ENCODE results near the gene UBE2D3. TPM values are rescaled to one million over a fixed set of nuclear protein-coding genes. Genes with fewer than 3 reads are reported as not detected.
"Not testable (repeated sequence)": the region's sequence is repeated elsewhere in the genome, so short reads cannot be mapped to it uniquely, and the experiment has no call there.

The UBE2D3 gene
- total RNA-seq, 6 experiments from 2014 or later = 127 to 304 (median 190) TPM

- no peaks in the 10 kb centered on the region for H3K27me3 ChIP-seq
- no peaks in the 10 kb centered on the region for H3K9me3 ChIP-seq
- H3K36me3 ChIP-seq = no peaks in the 10 kb centered on the region
- ATAC-seq (peak; percentile 53 to 68 (median 64)), DNase-seq (peak in 1 of 3 donors; percentile 55)
- H3K4me3 ChIP-seq = peak overlapping the region; percentile 71 to 80 (median 73)
- peak overlapping the region; percentile 89 to 97 (median 96) for H3K27ac ChIP-seq
- H3K4me1 ChIP-seq = peaks cover 0 to 14% (median 9%) of the 10 kb centered on the region in 4 donors
- intact Hi-C loops (cut with DNase I) = loop anchor here in 1 of 2 donors (5.0 kb wide), 1 partner anchor 41 kb away; the partner anchor contains the start of gene UBE2D3
- TF ChIP-seq CTCF (IDR thresholded peaks at IDR 0.05) = no peak
- no peak for TF ChIP-seq POLR2A (IDR thresholded peaks at IDR 0.05)
- WGBS (ENCODE audit: insufficient coverage, low coverage, low lambda C conversion rate, missing lambda C conversion rate) = 6% methylated on average over 22 of the region's 23 CpGs
Observed at GRCh38 chr4:102868153-102868780, 40.9 kb upstream of the UBE2D3 start.

GRCh38 chr4:102867278-102868152 lies 40.2 kb upstream of the UBE2D3 start:
- no peak for DNase-seq
- peaks cover 0 to 19% (median 9%) of the 10 kb centered on the region in 4 donors for H3K4me1 ChIP-seq
- peak overlapping the region; percentile 89 to 97 (median 96) for H3K27ac ChIP-seq
- H3K9me3 ChIP-seq = no peaks in the 10 kb centered on the region
- no peaks in the 10 kb centered on the region for H3K27me3 ChIP-seq
- intact Hi-C loops (cut with DNase I) = loop anchor here in 1 of 2 donors (5.0 kb wide), 1 partner anchor 40 kb away; the partner anchor contains the start of gene UBE2D3
- H3K4me3 ChIP-seq = peak overlapping the region; percentile 71 to 80 (median 73)
- ATAC-seq = no peak
- H3K36me3 ChIP-seq = no peaks in the 10 kb centered on the region
- WGBS (ENCODE audit: insufficient coverage, low coverage, low lambda C conversion rate, missing lambda C conversion rate) = 73% methylated on average over 12 of the region's 12 CpGs
- TF ChIP-seq CTCF (IDR thresholded peaks at IDR 0.05) (no peak), POLR2A (IDR thresholded peaks at IDR 0.05) (no peak)

- intact Hi-C loops (cut with DNase I) = loop anchor here in 1 of 2 donors (5.0 kb wide), 1 partner anchor 38 kb away; the partner anchor contains the start of gene UBE2D3
- DNase-seq = not testable (repeated sequence)
- WGBS (ENCODE audit: insufficient coverage, low coverage, low lambda C conversion rate, missing lambda C conversion rate) = no CpG with 5 or more reads among the region's 5 CpGs
Observed at GRCh38 chr4:102865327-102865726, 38.0 kb upstream of the UBE2D3 start.

GRCh38 chr4:102862747-102863146 lies 35.4 kb upstream of the UBE2D3 start:
- peak; percentile 64 to 90 (median 78) for ATAC-seq
- WGBS (ENCODE audit: insufficient coverage, low coverage, low lambda C conversion rate, missing lambda C conversion rate) = no CpG with 5 or more reads among the region's 1 CpG
- no peak overlapping the region for H3K27ac ChIP-seq

More at GRCh38 chr4:102865327-102865726, 38.0 kb upstream of the UBE2D3 start:
- not testable (repeated sequence) for H3K4me3 ChIP-seq, H3K27me3 ChIP-seq, H3K27ac ChIP-seq, H3K36me3 ChIP-seq, ATAC-seq, H3K9me3 ChIP-seq
- peaks cover 0 to 13% (median under 1%) of the 10 kb centered on the region in 4 donors for H3K4me1 ChIP-seq

More at GRCh38 chr4:102862747-102863146, 35.4 kb upstream of the UBE2D3 start:
- H3K27me3 ChIP-seq = no peaks in the 10 kb centered on the region
- intact Hi-C loops (cut with DNase I) = no loop called here
- H3K4me3 ChIP-seq = no peak overlapping the region
- H3K36me3 ChIP-seq = no peaks in the 10 kb centered on the region
- no peak for DNase-seq
- TF ChIP-seq CTCF (IDR thresholded peaks at IDR 0.05) (no peak), POLR2A (IDR thresholded peaks at IDR 0.05) (no peak)
- peaks cover 0 to 9% (median 0%) of the 10 kb centered on the region in 4 donors for H3K4me1 ChIP-seq
- peaks cover 0 to 7% (median 0%) of the 10 kb centered on the region in 4 donors for H3K9me3 ChIP-seq

Measured in right lobe of liver (tissue), 6 donors.